ENCODE results near the gene LBX2. TPM values are rescaled to one million over a fixed set of nuclear protein-coding genes. Genes with fewer than 3 reads are reported as not detected.

Gene LBX2
- polyA plus RNA-seq, 1 donor = 1.2 TPM

DNA sequence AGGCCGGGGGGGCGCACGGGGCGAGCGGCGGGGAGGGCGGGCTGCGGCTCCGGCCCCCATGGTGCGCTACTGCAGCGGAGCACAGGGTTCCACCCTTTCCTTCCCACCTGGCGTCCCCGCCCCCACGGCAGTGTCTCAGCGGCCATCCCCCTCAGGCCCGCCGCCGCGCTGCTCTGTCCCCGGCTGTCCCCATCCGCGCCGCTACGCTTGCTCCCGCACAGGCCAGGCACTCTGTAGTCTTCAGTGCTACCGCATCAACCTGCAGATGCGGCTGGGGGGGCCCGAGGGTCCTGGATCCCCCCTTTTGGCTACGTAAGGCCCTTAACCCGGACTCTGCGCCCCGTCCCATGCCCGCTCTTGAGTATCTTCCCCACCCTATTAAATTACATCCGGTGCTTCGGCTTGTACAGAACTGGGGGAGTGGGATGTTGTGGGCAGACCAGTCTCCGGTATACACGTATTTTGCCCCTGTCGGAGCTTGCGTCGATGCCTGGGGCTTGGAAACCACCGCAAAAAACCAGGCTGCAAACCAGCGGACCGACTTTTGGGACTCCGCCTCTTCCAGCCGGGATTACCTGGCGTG is 41.8 kb downstream of the LBX2 start:
- no peak for DNase-seq (ENCODE audit: low read depth)

DNA sequence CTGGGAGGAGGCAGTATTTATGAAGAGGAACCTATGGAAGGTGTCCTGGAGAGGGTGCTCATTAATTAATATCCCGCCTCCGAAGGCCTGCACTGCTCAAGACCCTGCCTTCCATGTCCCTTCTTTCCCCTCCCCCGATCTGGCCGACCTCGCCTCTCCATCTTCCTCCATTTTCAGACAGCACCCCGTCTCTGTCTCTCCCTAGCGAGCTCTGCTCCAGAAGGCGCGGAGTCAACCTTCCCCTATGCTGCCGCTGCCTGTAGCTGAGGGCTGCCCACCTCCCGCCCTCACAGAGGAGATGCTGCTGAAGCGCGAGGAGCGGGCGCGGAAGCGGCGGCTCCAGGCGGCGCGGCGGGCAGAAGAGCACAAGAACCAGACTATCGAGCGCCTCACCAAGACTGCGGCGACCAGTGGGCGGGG is 42.3 kb downstream of the LBX2 start:
- no peak for DNase-seq (ENCODE audit: low read depth)

DNA sequence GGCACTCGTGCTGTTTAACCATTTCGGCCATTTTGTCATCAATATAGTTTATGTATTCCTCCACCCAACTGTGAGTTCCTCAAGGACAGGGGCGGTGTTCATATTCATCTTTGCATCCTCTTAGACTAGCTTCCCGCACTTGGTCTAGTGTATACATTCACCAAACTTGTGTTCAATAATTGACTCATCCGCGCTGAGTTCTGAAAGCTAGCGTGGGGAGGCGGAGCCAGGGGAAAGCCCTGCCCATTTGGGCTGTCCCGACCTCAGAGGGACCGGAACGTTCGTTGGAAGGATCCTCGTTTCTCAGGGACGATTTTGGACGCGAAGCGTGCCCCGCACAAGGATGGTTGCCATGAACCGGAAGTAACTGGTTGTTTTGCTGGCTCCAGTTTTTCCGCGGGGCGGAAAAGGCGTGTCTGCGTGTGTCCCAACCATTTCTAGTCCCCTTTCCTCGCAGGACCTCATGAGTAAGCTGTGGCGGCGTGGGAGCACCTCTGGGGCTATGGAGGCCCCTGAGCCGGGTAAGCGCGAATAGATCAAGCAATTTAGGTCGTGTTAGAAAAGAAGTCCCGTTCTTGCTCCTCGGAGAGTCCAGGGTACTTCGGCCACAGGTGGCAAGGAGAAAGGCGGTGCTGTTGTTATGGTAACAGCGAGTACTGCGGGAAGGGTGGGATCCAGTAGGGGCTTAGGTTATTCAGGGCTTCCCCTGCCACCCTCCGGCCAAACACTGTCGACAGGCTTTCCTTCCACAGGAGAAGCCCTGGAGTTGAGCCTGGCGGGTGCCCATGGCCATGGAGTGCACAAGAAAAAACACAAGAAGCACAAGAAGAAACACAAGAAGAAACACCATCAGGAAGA is 44.5 kb downstream of the LBX2 start, which contains the start of gene INO80B:
TSS of gene INO80B (plus strand) at position 434 of the 858 bp plus-strand sequence. CDS start at position 464, 30 bp downstream.
- peak; percentile 98 for DNase-seq (ENCODE audit: low read depth)

DNA sequence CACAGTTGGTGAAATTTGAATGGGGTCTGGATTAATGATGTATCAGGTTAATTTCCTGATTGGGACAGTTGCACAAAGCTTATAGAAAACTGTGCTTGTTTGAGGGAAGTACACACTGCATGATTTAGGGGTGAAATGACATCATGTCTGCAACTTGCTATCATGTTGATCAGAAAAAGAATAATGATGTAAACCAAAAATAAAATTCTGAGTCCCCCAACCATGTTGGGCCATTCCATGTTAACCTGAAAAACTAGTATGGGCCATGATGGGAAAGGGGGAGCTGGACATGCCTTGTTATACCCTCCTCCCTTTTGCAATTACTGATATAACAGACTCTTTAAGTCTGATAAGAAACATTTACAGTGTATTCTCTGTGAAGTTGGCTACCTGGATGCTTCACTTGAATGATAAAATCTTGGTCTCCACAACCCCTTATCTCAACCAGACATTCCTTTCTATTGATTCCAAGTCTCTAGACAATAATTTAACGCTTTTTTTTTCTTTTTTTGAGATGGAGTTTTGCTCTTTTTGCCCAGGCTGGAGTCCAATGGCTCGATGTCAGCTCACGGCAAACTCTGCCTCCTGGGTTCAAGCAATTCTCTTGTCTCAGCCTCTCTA is 48.7 kb downstream of the LBX2 start:
- no peak for DNase-seq (ENCODE audit: low read depth)

DNA sequence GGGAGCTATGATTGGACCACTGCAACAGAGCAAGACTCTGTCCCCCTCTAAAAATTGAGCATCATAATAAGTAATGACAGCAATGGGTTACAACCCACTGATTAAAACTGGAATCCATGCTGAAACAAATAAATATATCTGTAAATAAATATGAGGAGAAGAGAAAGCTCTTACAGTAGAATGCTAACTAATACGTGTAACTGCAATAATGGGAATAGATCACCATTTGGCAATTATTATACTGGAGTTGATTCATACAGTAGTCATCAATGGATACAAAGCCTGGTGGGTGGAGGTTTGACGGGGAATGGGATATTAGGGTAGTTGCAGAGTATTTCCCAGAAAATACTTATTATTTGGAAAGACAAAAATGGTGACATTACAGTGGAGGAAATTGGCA is 50.6 kb downstream of the LBX2 start:
- DNase-seq (ENCODE audit: low read depth) = no peak

Other genes starting within 250 kb of the LBX2 start
- gene SLC4A5, start 156.2 kb downstream of the LBX2 start, polyA plus RNA-seq (ENCODE audit: insufficient read length) = 2.0 TPM
- 98.0 TPM for gene DCTN1, start 119.3 kb downstream of the LBX2 start, polyA plus RNA-seq (ENCODE audit: insufficient read length)
- 2.2 TPM for gene C2orf81, start 78.0 kb downstream of the LBX2 start, polyA plus RNA-seq (ENCODE audit: insufficient read length)
- 8.7 TPM for gene WDR54, start 77.9 kb downstream of the LBX2 start, polyA plus RNA-seq (ENCODE audit: insufficient read length)
- gene RTKN, start 57.7 kb downstream of the LBX2 start, polyA plus RNA-seq (ENCODE audit: insufficient read length) = 50.9 TPM
- gene INO80B, start 44.5 kb downstream of the LBX2 start, polyA plus RNA-seq (ENCODE audit: insufficient read length) = 19.0 TPM
- gene WBP1, start 41.2 kb downstream of the LBX2 start, polyA plus RNA-seq (ENCODE audit: insufficient read length) = 57.6 TPM
- gene MOGS, start 34.2 kb downstream of the LBX2 start, polyA plus RNA-seq (ENCODE audit: insufficient read length) = 30.4 TPM
- gene MRPL53, start 26.9 kb downstream of the LBX2 start, polyA plus RNA-seq (ENCODE audit: insufficient read length) = 66.9 TPM
- gene CCDC142, start 16.6 kb downstream of the LBX2 start, polyA plus RNA-seq (ENCODE audit: insufficient read length) = 9.9 TPM
- gene TTC31, start 16.5 kb downstream of the LBX2 start, polyA plus RNA-seq (ENCODE audit: insufficient read length) = 18.3 TPM
- 14.1 TPM for gene PCGF1, start 8.1 kb upstream of the LBX2 start, polyA plus RNA-seq (ENCODE audit: insufficient read length)
- gene TLX2, start 14.8 kb upstream of the LBX2 start, polyA plus RNA-seq (ENCODE audit: insufficient read length) = not detected
- 0.14 TPM for gene DQX1, start 26.6 kb upstream of the LBX2 start, polyA plus RNA-seq (ENCODE audit: insufficient read length)
- gene AUP1, start 30.1 kb upstream of the LBX2 start, polyA plus RNA-seq (ENCODE audit: insufficient read length) = 60.5 TPM
- gene HTRA2, start 30.3 kb upstream of the LBX2 start, polyA plus RNA-seq (ENCODE audit: insufficient read length) = 28.8 TPM
- 8.7 TPM for gene LOXL3, start 54.3 kb upstream of the LBX2 start, polyA plus RNA-seq (ENCODE audit: insufficient read length)
- gene DOK1, start 55.1 kb upstream of the LBX2 start, polyA plus RNA-seq (ENCODE audit: insufficient read length) = 5.5 TPM
- gene M1AP, start 148.7 kb upstream of the LBX2 start, polyA plus RNA-seq (ENCODE audit: insufficient read length) = 0.14 TPM
- gene SEMA4F, start 154.6 kb upstream of the LBX2 start, polyA plus RNA-seq (ENCODE audit: insufficient read length) = 2.1 TPM

Measured in forelimb muscle (tissue), 1 donor.